HEK293T (cell line): ENCODE results near the gene DDX23.
"Not testable (repeated sequence)": the region's sequence is repeated elsewhere in the genome, so short reads cannot be mapped to it uniquely, and the experiment has no call there.

Experiments used
- CTCF ChIA-PET: fragments of 350-600 bp; formaldehyde crosslinking; extraction: SDS; loops from one replicate; lab custom pipeline; 2021; ENCODE audit warnings: antibody characterized with exemption, inconsistent platforms; lab: Yijun Ruan, JAX
- POLR2A ChIA-PET: fragments of 350-600 bp; formaldehyde crosslinking; extraction: SDS; loops from one replicate; lab custom pipeline; 2020; ENCODE audit warnings: antibody characterized with exemption, inconsistent platforms; lab: Yijun Ruan, JAX
- DNase-seq: peaks from one replicate; pipeline ENCODE4 v3.0.0; 2012; ENCODE audit warnings: mixed read lengths; ENCODE audit errors: extremely low spot score
- ARNT ChIP-seq: fragments of 450-650 bp; IDR thresholded peaks from 2 replicates; pipeline ENCODE4 v1.6.1; 2017; ENCODE audit warnings: mild to moderate bottlenecking
- BHLHE40 ChIP-seq: fragments of 450-650 bp; IDR thresholded peaks from 2 replicates; pipeline ENCODE4 v1.6.1; 2016; ENCODE audit warnings: mild to moderate bottlenecking, moderate library complexity, borderline replicate concordance
- CTBP1 ChIP-seq: fragments of 450-650 bp; IDR thresholded peaks from 2 replicates; pipeline ENCODE4 v1.6.1; 2016; ENCODE audit warnings: borderline replicate concordance
- ELF4 ChIP-seq: fragments of 450-650 bp; IDR thresholded peaks from 2 replicates; pipeline ENCODE4 v1.6.1; 2017; ENCODE audit warnings: antibody characterized with exemption
- FOXA1 ChIP-seq: fragments of 450-650 bp; IDR thresholded peaks from 2 replicates; pipeline ENCODE4 v1.6.1; 2016; ENCODE audit warnings: mild to moderate bottlenecking
- FOXK2 ChIP-seq: fragments of 450-650 bp; IDR thresholded peaks from 2 replicates; pipeline ENCODE4 v1.6.1; 2016; ENCODE audit warnings: mild to moderate bottlenecking
- FOXM1 ChIP-seq: fragments of 450-650 bp; IDR thresholded peaks from 2 replicates; pipeline ENCODE4 v1.6.1; 2017; ENCODE audit warnings: mild to moderate bottlenecking, borderline replicate concordance
- HDGF ChIP-seq: fragments of 450-650 bp; IDR thresholded peaks from 2 replicates; pipeline ENCODE4 v1.6.1; 2017; ENCODE audit warnings: antibody characterized with exemption, borderline replicate concordance
- L3MBTL2 ChIP-seq: fragments of 450-650 bp; conservative IDR thresholded peaks from 2 replicates; pipeline ENCODE4 v1.6.1; 2016; ENCODE audit warnings: mild to moderate bottlenecking
- LEF1 ChIP-seq: fragments of 450-650 bp; IDR thresholded peaks from 2 replicates; pipeline ENCODE4 v1.6.1; 2017; ENCODE audit warnings: mild to moderate bottlenecking, borderline replicate concordance
- NFRKB ChIP-seq: fragments of 450-650 bp; IDR thresholded peaks from 2 replicates; pipeline ENCODE4 v1.6.1; 2016; ENCODE audit warnings: mild to moderate bottlenecking, moderate library complexity
- PKNOX1 ChIP-seq: fragments of 450-650 bp; IDR thresholded peaks from 2 replicates; pipeline ENCODE4 v1.6.1; 2016
- SP1 ChIP-seq: fragments of 450-650 bp; IDR thresholded peaks from 2 replicates; pipeline ENCODE4 v1.6.1; 2017
- SUZ12 ChIP-seq: fragments of 450-650 bp; IDR thresholded peaks from 2 replicates; pipeline ENCODE4 v1.6.1; 2016; ENCODE audit warnings: mild to moderate bottlenecking
- TARDBP ChIP-seq: fragments of 450-650 bp; IDR thresholded peaks from 2 replicates; pipeline ENCODE4 v1.6.1; 2016
- ZNF384 ChIP-seq: fragments of 450-650 bp; IDR thresholded peaks from 2 replicates; pipeline ENCODE4 v1.6.1; 2016

DDX23 gene

GRCh38 chr12:48875944-48876515 is 24.1 kb upstream of the DDX23 start:
- ChIA-PET POLR2A (no interaction called here), CTCF (no interaction called here)
- no peak for TF ChIP-seq FOXA1
- no peak for TF ChIP-seq BHLHE40
- no peak for TF ChIP-seq ZNF384
- no peak for TF ChIP-seq TARDBP
- no peak for TF ChIP-seq FOXK2
- TF ChIP-seq CTBP1 = no peak
- TF ChIP-seq SUZ12 = no peak
- peak; percentile 1 for DNase-seq

- ChIA-PET POLR2A (interaction anchor here (1.0 to 1.5 kb wide), 4 partner anchors 10 to 20 kb away, joined by 3 to 5 read pairs (median 3); no protein-coding TSS in a partner anchor), CTCF (interaction anchor here (2.2 kb wide), 1 partner anchor 20 kb away, joined by 12 read pairs; no protein-coding TSS in a partner anchor)
- DNase-seq = not testable (repeated sequence)
Observed at GRCh38 chr12:48873534-48873933, 21.6 kb upstream of the DDX23 start.

GRCh38 chr12:48873096-48873495 is 21.1 kb upstream of the DDX23 start:
- no peak for TF ChIP-seq FOXK2
- no peak for TF ChIP-seq PKNOX1
- no peak for TF ChIP-seq TARDBP
- TF ChIP-seq SUZ12 = no peak
- TF ChIP-seq NFRKB = no peak
- no peak for TF ChIP-seq HDGF
- TF ChIP-seq ZNF384 = no peak
- no peak for TF ChIP-seq LEF1
- no peak for TF ChIP-seq SP1
- no peak for TF ChIP-seq FOXM1
- TF ChIP-seq CTBP1 = no peak
- TF ChIP-seq ARNT = no peak
- no peak for TF ChIP-seq ELF4
- ChIA-PET CTCF (interaction anchor here (2.2 kb wide), 1 partner anchor 20 kb away, joined by 12 read pairs; no protein-coding TSS in a partner anchor), POLR2A (interaction anchor here (0.8 to 1.5 kb wide), 5 partner anchors 10 to 21 kb away, joined by 3 to 5 read pairs (median 3); partner anchors contain the start of gene DDX23)
- DNase-seq = no peak

GRCh38 chr12:48869191-48869590 is 17.2 kb upstream of the DDX23 start:
- POLR2A ChIA-PET = no interaction called here
- DNase-seq = no peak
- CTCF ChIA-PET = interaction anchor here (1.1 kb wide), 1 partner anchor 16 kb away, joined by 4 read pairs; no protein-coding TSS in a partner anchor
- TF ChIP-seq SUZ12 = no peak
- TF ChIP-seq BHLHE40 = no peak
- no peak for TF ChIP-seq FOXK2
- TF ChIP-seq L3MBTL2 = no peak
- TF ChIP-seq ZNF384 = no peak
- TF ChIP-seq HDGF = no peak
- TF ChIP-seq PKNOX1 = no peak
- TF ChIP-seq SP1 = no peak
- no peak for TF ChIP-seq ELF4
- TF ChIP-seq LEF1 = no peak
- TF ChIP-seq ARNT = no peak
- no peak for TF ChIP-seq TARDBP

GRCh38 chr12:48868451-48868850 is 16.5 kb upstream of the DDX23 start:
- CTCF ChIA-PET = interaction anchor here (1.1 kb wide), 1 partner anchor 16 kb away, joined by 4 read pairs; no protein-coding TSS in a partner anchor

GRCh38 chr12:48866052-48866711 is 14.2 kb upstream of the DDX23 start:
- DNase-seq = no peak
- no peak for TF ChIP-seq SUZ12
- no peak for TF ChIP-seq HDGF
- TF ChIP-seq NFRKB = no peak
- TF ChIP-seq ELF4 = no peak
- no peak for TF ChIP-seq CTBP1
- TF ChIP-seq TARDBP = no peak
- TF ChIP-seq SP1 = no peak
- no peak for TF ChIP-seq FOXM1
- no peak for TF ChIP-seq ARNT
- no peak for TF ChIP-seq FOXA1
- TF ChIP-seq L3MBTL2 = no peak
- TF ChIP-seq ZNF384 = no peak
- no peak for TF ChIP-seq BHLHE40
- no peak for TF ChIP-seq FOXK2
- TF ChIP-seq LEF1 = no peak
- no peak for TF ChIP-seq PKNOX1
- ChIA-PET CTCF (interaction anchor here (0.8 to 2.9 kb wide), 4 partner anchors 13 to 130 kb away, joined by 3 to 21 read pairs (median 12); no protein-coding TSS in a partner anchor), POLR2A (interaction anchor here (0.6 to 3.3 kb wide), 9 partner anchors 10 to 91 kb away, joined by 3 to 29 read pairs (median 8); partner anchors contain the start of genes ADCY6, ARF3 and DDX23)

More at GRCh38 chr12:48868451-48868850, 16.5 kb upstream of the DDX23 start:
- TF ChIP-seq ARNT = no peak
- no peak for TF ChIP-seq SUZ12
- TF ChIP-seq FOXA1 = no peak
- no peak for DNase-seq
- POLR2A ChIA-PET = interaction anchor here (1.5 kb wide), 1 partner anchor 17 kb away, joined by 3 read pairs; the partner anchor contains the start of gene DDX23
